GM21717 (cell line): ENCODE data around the gene COL15A1.

Experiments
- ATAC-seq: cut with Tn5 transposase; IDR thresholded peaks from one replicate; pipeline ENCODE4 v1.9.1; 2021; ENCODE audit warnings: mild to moderate bottlenecking, moderate library complexity; ENCODE audit not compliant: unreplicated experiment

COL15A1 gene

GRCh38 chr9:99051851-99052250 lies 108.1 kb downstream of the COL15A1 start:
- ATAC-seq = no peak

- ATAC-seq = no peak
These were observed 109.4 kb downstream of the COL15A1 start for GRCh38 chr9:99052815-99053715.

GRCh38 chr9:99054581-99054980 lies 110.9 kb downstream of the COL15A1 start:
- no peak for ATAC-seq

DNA sequence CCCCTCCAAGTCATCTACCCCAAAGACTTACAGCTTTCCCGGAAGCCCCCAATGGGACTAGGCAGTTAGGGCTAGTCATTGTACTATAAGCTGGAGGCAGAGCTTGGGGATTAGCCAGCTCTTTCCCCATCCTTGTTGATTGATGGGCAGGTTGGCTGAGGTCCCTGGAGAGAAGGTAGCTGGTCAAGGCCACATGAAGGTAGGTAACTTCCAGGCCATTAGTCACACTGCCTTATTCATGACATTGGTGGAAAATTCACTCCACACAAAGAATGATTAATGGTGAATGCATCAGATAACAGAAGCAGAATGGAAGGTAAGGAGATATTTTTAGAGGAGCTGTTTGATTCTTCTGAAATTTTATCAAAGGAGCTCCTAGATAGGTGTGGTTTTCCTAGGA lies 111.7 kb downstream of the COL15A1 start:
- no peak for ATAC-seq

DNA sequence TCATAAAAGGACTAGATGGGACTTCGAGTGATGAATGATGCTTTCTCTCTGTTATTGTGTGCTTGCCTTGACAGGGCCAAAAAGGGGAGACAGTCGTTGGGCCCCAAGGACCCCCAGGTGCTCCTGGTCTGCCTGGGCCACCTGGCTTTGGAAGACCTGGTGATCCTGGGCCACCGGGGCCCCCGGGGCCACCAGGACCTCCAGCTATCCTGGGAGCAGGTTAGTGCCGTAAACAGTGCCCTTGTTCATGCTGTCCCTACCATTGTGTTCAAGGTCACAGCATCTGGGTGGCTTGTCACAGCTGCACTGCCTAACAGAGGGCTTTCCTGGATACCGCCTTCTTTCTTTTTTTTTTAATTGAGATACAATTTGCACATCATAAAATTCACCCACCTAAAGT lies 112.5 kb downstream of the COL15A1 start:
- ATAC-seq = no peak

DNA sequence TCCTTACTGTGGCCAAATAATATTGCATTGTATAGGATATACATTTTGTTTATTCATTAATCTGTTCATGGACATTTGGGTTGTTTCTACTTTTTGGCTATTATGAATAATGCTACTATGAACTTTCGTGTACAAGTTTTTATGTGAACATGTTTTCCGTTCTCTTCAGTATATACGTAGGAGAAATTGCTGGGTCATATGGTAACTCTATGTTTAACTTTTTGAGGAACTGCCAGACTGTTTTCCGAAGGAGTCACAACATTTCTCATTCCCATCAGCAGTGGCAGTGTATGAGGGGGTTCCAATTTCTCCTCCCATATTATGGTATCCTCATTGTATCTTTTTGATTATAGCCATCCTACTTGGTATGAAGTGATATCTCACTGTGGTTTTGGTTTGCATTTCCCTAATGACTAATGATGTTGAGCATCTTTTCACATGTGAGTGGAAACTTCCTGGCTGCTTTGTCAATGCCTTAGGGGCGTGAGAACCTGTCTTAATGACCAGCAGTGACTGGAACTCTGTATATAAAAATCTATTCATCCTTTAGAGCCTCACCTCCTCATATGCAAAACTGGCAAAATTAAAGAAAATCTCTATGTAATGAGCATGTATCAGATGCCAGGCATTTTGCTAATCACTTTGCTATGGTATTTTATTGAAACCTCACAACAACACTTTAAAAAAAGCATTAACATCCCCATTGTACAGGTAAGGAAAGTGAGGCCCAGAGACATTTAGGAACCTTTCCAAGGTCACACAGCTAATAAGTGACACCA lies 113.4 kb downstream of the COL15A1 start:
- no peak for ATAC-seq

GRCh38 chr9:99057665-99058625 lies 114.2 kb downstream of the COL15A1 start:
- ATAC-seq = peak; percentile 89

DNA sequence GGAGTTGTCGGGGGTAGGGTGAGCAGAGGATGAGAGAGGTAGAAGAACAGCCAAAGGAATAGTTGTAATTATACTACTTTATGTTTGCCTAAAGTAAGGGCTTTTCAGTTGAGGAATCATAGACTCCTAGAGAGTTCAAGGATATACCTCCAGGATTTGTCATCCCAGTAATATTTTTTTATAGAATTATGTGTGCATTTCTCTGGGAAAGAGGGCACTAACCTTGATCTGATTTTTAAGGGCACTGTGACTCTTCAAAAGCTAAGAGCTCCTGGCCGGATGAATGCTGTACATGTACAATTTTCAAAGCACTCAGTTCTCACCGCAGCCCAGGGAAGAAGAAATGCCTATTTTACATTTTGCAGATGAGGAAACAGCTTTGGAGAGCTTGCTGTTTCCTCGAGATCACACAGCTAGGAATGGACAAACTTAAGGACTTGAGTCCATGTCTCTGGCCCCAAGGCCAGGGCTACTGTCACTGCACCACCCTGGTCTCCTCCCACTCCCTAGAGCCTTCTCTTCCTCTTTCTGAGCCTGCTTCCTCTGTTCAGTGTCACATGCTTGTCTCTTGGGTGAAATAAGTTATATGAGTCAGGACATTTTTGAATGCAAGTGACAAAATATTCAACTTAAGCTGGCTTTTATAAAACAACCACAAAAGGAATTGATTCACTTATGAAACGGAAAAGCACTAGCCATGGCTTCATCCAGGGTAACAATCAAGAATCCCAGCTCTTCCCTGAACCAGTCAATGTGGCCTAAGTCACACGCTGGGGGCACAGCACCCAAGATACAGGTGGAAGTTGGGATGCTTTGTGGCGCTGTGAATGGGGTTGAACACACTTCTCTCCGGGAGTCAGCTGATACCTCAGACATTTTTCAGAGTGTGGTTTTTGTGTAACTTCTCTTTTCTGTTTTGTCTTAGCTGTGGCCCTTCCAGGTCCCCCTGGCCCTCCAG lies 115.5 kb downstream of the COL15A1 start:
- ATAC-seq = peak; percentile 67

DNA sequence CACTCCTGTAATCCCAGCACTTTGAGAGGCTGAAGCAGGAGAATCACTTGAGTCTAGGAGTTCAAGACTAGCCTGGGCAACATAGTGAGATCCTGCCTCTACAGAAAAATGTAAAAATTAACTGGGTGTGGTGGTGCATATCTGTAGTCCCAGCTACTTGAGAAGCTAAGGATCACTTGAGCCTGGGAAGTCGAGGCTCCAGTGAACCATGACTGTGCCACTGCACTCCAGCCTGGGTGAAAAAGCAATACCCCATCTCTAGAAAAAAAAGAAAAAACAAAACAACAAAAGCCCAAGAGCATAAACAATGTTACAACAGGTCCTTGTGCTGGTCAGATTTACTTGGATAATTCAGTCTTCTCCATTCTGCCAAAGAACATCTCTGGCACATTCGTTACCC lies 116.9 kb downstream of the COL15A1 start:
- no peak for ATAC-seq

- no peak for ATAC-seq
These were observed 118.8 kb downstream of the COL15A1 start for GRCh38 chr9:99062549-99062948.

- ATAC-seq = no peak
These were observed 119.8 kb downstream of the COL15A1 start for GRCh38 chr9:99063522-99063921.

- ATAC-seq = no peak
These were observed 122.9 kb downstream of the COL15A1 start for GRCh38 chr9:99066571-99066970.

GRCh38 chr9:99069075-99069474 lies 125.4 kb downstream of the COL15A1 start:
- no peak for ATAC-seq

GRCh38 chr9:99069546-99069945 lies 125.8 kb downstream of the COL15A1 start:
- ATAC-seq = no peak

GRCh38 chr9:99070681-99071080 lies 127.0 kb downstream of the COL15A1 start:
- ATAC-seq = no peak

DNA sequence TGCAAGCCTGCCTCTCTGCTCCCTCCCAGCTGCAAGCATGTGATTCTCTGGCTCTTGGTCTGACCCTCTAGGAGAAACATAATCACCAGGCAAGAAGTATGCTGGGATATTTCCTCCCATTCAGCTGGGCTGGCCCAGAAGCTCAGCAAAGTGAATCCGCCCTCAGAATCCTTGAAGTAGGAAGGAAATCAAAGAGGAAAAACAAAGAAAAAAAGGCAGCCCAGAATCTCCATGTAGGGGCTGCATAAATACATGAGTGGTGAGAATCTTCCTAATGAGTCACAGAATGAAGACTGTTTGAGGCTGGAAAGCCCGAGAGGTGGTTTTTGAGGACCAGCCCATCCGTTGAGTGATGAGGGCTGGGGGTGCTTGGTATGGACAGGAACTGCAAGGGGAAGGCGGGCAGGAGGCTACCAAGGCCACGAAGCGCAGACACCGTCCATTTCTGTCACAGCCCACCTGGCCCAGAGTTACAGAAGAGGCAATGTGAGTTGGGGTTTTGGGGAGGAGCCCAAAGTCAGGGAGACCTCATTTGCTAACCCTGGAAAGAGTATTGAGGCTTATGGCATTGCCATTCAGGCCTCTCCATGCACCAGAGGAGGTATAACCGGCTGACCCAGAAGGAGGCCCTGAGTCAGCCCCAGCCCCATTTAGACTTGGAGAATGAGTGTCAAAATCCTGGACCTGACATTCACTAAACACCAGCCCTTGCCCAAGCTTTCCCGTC lies 127.8 kb downstream of the COL15A1 start:
- ATAC-seq = no peak

GRCh38 chr9:99072040-99072394 lies 128.3 kb downstream of the COL15A1 start:
- ATAC-seq = no peak

DNA sequence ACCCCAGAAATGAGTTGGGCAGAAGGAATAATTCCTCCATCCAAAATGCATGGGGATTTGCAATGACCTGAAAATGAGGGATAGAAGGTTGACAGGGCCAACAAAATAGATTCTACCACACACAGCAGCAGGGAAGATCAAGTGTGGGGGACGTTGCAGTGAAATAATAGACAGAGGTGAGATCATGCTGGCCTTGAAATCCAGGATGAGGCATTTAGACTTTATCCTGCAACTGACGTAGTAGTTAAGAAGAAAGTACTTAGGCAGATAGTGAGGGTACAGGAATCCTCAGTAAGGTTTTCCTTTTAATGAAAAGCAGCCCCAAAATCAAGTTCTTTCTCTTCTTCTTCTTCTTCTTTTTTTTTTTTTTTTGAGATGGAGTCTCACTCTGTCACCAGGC lies 129.6 kb downstream of the COL15A1 start:
- no peak for ATAC-seq
